ENCODE measurements around the gene MYO1G.
A peak's percentile ranks its signal among the peaks of the same experiment; 100 is the strongest.
"Not testable (repeated sequence)": the region's sequence is repeated elsewhere in the genome, so short reads cannot be mapped to it uniquely, and the experiment has no call there.

Gene MYO1G

DNA sequence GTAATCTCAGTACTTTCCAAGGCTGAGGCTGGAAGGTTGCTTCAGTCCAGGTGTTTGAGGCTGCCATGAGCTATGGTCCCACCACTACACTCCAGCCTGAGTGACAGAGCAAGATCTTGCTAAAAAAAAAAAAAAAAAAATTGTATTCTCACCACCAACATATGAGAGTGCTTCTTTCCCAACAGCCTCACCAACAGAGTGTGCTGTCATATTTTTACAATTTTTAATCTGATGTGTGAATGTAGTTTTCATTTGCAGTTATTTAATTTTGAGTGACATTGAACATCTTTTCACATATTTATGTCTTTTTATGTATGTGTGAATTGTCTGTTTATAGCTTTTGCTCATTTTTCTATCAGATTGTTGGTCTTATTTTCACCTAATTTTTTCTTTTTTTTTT, 35.2 kb downstream of the MYO1G start:
- DNase-seq (ENCODE audit: low read depth in 3 of 3) = no peak

DNA sequence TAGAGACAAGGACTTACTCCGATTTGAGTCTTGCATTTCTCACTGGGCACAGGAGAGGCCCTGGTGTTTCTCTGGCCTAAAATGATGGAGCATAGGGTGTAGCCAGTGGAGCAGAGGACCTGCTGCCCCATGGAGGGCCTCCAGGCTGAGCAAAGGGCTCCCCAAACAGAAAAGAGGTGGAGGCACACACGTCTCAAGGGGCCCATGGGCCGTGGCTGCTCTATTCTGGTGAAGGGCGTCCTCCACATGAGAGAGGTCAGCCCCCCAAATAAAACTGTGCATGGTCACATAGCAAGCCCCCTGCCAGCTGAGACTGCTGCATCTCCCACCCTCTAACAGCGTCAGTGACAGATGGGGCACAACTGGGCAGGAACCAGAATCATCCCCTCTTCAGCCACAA, 41.4 kb downstream of the MYO1G start:
- no peak for DNase-seq (ENCODE audit: low read depth in 3 of 3)

DNA sequence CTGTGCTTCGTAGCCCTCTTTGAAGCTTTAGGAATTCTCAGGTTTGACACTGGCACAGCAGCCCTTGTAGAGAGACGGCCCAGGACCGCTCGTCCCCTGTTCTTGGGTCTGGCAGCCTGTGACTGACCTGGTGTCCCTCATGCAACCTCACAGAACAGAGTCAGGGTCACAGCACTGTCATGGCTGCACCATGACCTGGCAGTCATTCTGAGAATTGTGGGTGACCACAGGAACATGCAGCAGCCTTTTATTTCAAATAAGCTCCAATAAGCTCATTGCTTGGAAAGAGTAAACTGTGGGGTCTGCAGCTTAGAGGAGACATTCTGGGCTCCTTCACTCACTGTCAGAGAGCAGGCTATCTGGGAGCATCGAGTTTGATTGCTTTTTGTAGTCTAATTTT, 42.5 kb downstream of the MYO1G start:
- DNase-seq (ENCODE audit: low read depth in 3 of 3) = no peak

DNA sequence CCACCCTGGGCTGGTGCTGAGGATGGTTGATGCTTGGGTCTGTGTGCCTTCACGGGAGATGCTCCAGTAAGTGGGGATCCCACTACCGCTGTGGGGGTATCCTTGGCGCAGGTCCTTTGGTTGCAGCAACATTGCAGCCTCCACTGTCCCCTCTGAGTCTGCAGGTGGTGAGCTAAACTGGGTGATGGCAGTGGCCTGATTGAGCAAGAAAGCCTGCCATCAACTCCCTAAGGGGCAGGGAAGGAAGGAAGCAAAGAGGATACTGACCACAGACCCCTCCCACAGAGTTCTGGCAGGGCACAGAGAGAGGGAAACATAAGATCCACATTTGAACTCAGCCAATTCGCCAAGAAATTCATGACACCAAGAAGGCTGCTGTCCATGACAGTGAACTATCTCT, 43.2 kb downstream of the MYO1G start:
- no peak for DNase-seq (ENCODE audit: low read depth in 3 of 3)

DNA sequence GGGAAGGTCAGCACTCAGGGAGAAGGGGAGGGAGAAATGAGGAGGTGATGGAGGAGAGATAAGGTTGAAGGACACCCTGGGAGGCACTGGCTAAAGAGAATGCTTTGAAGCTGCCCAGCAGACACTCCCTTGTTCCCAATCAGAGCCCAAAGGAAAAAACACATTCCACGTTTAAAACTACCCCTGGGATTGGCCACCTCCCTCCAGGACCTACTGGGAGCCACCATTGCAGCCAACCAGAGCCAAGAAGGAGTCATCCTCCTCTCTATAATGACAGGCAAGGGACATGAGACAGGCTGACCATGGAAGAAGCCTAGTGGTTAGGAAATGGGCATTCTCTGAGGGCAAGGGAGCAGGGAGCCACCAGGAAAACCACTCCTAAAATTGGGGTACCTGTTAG, 43.8 kb downstream of the MYO1G start:
- no peak for DNase-seq (ENCODE audit: low read depth in 3 of 3)

DNA sequence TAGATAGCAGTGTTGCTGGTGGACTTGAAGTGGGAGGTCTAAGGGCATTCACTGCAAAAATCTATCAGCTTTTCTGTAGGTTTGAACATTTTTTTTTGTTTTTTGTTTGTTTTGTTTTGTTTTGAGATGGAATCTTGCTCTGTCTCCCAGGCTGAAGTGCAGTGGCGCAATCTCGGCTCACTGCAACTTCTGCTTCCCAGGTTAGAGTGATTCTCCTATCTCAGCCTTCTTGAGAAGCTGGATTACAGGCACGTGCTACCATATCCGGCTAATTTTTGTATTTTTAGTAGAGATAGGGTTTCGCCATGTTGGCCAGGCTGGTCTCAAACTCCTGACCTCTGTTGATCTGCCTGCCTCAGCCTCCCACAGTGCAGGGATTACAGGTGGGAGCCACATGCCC, 44.3 kb downstream of the MYO1G start:
- not testable (repeated sequence) for DNase-seq (ENCODE audit: low read depth in 3 of 3)

DNA sequence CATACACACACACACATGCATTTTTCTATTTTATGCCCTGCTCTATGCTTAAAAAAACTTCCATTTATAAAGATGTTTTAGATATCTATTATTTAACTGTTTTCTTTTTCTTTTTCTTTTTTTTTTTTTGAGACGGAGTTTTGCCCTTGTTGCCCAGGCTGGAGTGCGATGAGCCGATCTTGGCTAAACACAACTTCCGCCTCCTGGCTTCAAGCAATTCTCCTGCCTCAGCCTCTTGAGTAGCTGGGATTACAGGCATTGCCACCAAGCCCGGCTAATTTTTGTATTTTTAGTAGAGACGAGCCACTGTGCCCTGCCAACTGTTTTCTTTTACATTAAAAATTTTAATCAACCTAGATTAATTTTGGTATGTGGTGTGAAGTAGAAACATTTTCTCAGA, 47.9 kb downstream of the MYO1G start:
- no peak for DNase-seq (ENCODE audit: low read depth in 3 of 3)

DNA sequence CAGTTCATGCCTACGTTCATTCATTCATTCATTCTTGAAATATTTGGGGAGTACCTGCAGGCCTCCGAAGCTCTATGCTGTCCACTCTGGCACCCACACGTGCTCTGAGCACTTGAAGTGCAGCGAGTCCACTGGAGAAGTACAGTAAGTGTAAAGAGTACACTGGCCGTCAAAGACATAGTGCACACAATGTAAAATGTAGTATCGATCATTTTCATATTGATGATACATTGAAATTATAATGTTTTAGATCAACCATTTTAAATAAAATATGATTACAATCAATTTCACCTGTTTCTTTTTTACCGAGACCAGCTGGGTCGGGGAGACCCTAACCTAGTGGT, 56.5 kb downstream of the MYO1G start:
- DNase-seq (ENCODE audit: low read depth in 3 of 3) = no peak

DNA sequence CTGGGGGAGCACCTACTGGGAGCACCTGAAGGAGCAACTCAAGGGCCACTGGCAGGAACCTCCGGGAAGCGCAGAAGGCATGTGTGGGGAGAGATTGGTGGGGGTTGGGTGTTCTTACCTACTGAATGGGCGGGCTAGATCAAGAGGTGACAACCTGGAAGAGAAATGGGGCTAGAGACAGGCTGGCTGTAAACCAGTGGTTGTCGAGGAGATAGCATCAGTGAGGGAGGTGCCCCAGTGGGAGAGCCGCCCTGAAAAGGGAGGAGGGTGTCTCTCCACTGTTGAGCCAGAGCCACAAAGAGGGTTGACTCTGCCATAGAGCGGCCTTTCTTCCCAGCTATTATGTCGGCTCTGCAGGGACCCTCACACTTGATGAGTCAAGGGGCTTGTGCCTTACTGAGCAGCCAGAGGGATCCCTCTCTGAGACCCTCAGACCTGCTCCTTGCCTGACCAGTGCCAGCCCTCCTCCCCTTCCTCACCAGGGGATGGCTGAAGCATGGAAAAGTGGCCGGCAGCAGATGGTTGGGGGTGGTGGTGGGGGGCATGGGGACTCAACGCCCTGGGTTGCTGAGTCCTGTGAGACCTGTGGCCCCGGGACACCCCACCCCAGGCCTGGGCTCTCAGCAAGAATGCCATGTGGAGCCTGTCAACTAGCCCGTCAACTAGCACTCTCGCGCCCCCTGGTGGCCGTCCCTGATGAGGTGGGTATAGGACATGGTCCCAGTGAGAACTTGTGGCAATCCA, 57.0 kb downstream of the MYO1G start:
- DNase-seq (ENCODE audit: low read depth in 3 of 3) = peak; percentile 92 to 97 (median 95)

DNA sequence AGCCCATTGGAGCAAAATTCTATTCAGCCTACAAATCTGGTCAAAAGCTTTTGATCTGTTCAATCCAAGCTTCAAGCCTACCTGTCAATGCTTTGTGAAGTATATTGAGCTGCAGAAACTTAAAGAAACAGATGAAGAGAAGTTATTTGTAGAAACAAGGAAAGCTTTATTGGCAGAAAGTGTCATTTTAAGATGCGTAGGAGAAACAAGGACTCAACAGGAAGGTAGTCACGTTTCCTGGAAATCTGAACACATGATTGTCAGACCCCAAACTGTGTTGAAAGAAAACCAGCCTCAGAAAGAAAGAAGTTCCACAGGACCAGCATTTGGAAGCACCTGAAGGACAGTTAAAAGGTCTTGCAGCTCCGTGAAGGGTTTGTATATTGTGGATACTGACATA, 58.7 kb downstream of the MYO1G start:
- no peak for DNase-seq (ENCODE audit: low read depth in 3 of 3)

DNA sequence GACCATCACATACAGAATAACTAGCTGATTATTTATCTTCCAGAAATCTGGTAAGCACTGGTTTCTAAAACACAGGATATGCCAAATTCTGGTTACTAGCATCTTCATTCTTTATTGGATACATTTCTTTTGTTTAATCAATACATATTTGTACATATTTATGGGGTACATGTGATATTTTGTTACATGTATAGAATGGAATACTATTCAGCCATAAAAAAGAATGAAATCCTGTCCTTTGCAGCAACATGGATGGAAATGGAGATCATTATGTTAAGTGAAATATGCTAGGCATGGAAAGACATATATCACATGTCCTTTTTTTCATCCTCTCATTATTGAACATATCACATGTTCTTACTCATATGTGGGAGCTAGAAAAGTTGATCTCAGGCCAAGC, 60.8 kb downstream of the MYO1G start:
- DNase-seq (ENCODE audit: low read depth in 3 of 3) = no peak

DNA sequence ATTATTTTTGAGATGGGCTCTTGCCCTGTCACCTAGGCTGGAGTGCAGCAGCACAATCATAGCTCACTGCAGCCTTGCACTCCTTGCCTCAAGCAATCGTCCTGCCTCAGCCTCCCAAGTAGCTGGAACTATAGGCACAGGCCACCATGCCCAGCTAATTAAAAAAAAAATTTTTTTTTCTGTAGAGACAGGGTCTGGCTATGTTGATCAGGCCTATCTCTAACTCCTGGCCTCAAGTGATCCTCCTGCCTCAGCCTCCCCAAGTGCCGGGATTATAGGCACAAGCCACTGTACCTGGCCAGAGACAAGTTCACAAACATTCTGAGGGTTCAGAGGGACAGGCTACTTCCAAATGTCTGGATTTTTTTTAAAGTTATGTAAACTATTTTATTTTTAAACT, 61.4 kb downstream of the MYO1G start:
- DNase-seq (ENCODE audit: low read depth in 3 of 3) = no peak

DNA sequence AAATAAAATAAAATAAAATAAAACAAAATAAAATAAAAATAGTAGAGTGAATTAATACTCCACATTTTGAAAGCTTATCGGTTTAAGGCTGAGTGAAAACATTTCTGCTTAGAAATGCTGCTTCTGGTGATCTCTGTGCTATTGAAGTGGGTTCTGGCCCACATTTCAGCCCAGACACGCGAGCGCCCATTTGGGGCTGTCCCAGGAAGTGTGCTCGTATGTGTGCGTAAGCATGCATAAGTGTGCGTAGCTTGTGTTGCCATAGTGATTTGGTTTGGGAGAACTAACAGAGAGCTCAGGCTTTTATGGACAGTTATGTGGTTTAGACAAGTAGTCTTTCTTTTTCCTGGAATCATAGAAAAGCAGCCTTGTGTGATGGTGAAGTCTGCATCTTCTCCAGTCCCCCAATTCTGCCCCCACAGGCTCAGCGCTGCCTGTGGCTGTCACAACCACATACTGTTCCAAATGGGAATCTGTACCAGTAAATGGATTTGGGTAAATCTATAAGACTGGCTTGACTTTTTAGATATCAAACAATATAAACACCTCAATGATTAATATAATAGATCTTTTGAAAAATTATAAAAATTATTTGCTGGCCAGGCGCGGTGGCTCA, 63.7 kb downstream of the MYO1G start:
- peak; percentile 43 to 73 (median 60) for DNase-seq (ENCODE audit: low read depth in 3 of 3)

DNA sequence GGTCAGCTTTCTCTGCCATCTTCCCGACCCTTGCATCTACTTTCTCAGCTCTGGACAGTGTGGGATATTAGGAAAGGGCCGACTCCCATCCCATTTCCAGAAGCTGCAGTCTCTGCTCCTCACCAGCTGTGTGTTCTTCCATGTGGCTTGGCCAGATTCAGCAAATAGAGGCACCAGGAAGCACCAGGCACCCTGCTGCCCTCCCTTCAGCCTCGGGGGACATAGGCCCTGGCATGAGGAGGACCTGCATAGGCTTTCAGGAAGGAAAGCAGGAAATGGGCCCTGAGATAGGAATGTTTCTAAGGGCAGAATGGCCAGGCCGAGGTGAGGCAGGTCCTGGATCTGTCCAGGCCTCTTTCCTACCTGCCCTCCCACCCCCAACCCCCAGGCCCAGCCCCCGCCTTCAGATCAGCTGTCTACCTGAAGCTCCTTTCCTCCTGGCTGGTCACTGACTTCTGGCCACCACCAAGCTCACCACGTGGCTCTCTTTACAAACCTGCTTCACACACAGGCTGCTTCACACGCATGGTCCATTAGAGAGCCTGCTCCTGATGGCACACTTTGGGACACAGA, 66.0 kb downstream of the MYO1G start:
- DNase-seq (ENCODE audit: low read depth in 3 of 3) = no peak

Measured in stimulated activated CD4-positive, alpha-beta T cell treated with anti-CD3 and anti-CD28 coated beads, TNF-alpha, amount 100 ng/mL, for 24 hours (primary cell).